Measurements from ENCODE around the gene KRTAP10-3. TPM values are rescaled to one million over a fixed set of nuclear protein-coding genes. Genes with fewer than 3 reads are reported as not detected.

The KRTAP10-3 gene
- total RNA-seq, 1 experiment from 2014 or later, result not detected

GRCh38 chr21:44529503-44530125 is 29.0 kb downstream of the KRTAP10-3 start:
- no peaks in the 10 kb centered on the region for H3K9me2 ChIP-seq (ENCODE audit: insufficient read depth)
- no peak overlapping the region for H3K27ac ChIP-seq (ENCODE audit: low read depth, low read length)
- H3K36me3 ChIP-seq (ENCODE audit: control insufficient read depth in 1 of 2, insufficient read depth in 2 of 2, low read length in 2 of 2), result no peaks in the 10 kb centered on the region
- intact Hi-C loops (cut with micrococcal nuclease), result no loop called here
- no peaks in the 10 kb centered on the region for H3K4me1 ChIP-seq (ENCODE audit: control insufficient read depth in 1 of 2, insufficient read depth in 2 of 2, low read length in 2 of 2)
- no peaks in the 10 kb centered on the region for H3K79me2 ChIP-seq (ENCODE audit: insufficient read depth, low read length)
- H2AFZ ChIP-seq (ENCODE audit: low read depth, low read length, poor library complexity, severe bottlenecking), result no peak overlapping the region
- ChIA-PET CTCF (no interaction called here), POLR2A (no interaction called here), RAD21 (ENCODE audit: low non-redundant PET in 1 of 2, low total read pairs in 2 of 2, uncharacterized antibody in 2 of 2, unreplicated experiment in 2 of 2) (no interaction called here)
- no peaks in the 10 kb centered on the region for H4K20me1 ChIP-seq (ENCODE audit: insufficient read depth)
- H3K4me3 ChIP-seq (replicated peaks in 1 of 2; ENCODE audit: low read depth in 1 of 2, low read length in 2 of 2), result no peak overlapping the region
- no peaks in the 10 kb centered on the region for H3K27me3 ChIP-seq (ENCODE audit: insufficient read depth, low read length)
- no peak for TF ChIP-seq SP1 (IDR thresholded peaks at IDR 0.05; ENCODE audit: low read depth)
- no peak for TF ChIP-seq EZH2phosphoT487 (IDR thresholded peaks at IDR 0.05; ENCODE audit: borderline replicate concordance)
- no peak for TF ChIP-seq REST (IDR thresholded peaks at IDR 0.05; ENCODE audit: low read depth)
- no peak for TF ChIP-seq TCF7L2 (IDR thresholded peaks at IDR 0.05; ENCODE audit: borderline replicate concordance, extremely low read depth, insufficient read depth, insufficient read length)
- no peak for TF ChIP-seq MAX (IDR thresholded peaks at IDR 0.05)
- TF ChIP-seq CTCF (IDR thresholded peaks at IDR 0.05 in 2 of 3, conservative IDR thresholded peaks at IDR 0.05 in 1 of 3; ENCODE audit: borderline replicate concordance in 1 of 3, insufficient read depth in 1 of 3, low read depth in 2 of 3, low read length in 2 of 3), result no peak
- no peak for TF ChIP-seq SRF (IDR thresholded peaks at IDR 0.05; ENCODE audit: low read depth)
- no peak for TF ChIP-seq SIN3A (IDR thresholded peaks at IDR 0.05; ENCODE audit: low read depth)
- TF ChIP-seq FOSL1 (IDR thresholded peaks at IDR 0.05; ENCODE audit: low read depth), result no peak
- TF ChIP-seq ATF3 (IDR thresholded peaks at IDR 0.05), result no peak
- TF ChIP-seq JUND (IDR thresholded peaks at IDR 0.05), result no peak
- TF ChIP-seq POLR2A (IDR thresholded peaks at IDR 0.05; ENCODE audit: borderline replicate concordance, extremely low read depth, insufficient read depth, insufficient read length), result no peak
- TF ChIP-seq YY1 (IDR thresholded peaks at IDR 0.05; ENCODE audit: extremely low read depth, insufficient replicate concordance, low read depth, low read length), result no peak
- no peak for TF ChIP-seq EZH2 (IDR thresholded peaks at IDR 0.05)
- no peak for TF ChIP-seq CBX3 (IDR thresholded peaks at IDR 0.05; ENCODE audit: low read depth)
- TF ChIP-seq ZFX (IDR thresholded peaks at IDR 0.05), result no peak
- TF ChIP-seq ZBTB33 (IDR thresholded peaks at IDR 0.05; ENCODE audit: extremely low read depth, insufficient replicate concordance, low read length), result no peak
- no peak for TF ChIP-seq CEBPB (IDR thresholded peaks at IDR 0.05; ENCODE audit: low read depth)
- TF ChIP-seq ZNF274 (IDR thresholded peaks at IDR 0.05; ENCODE audit: low read depth, low read length), result no peak
- TF ChIP-seq EGR1 (IDR thresholded peaks at IDR 0.05; ENCODE audit: low read depth), result no peak
- no TSS peak for BruUV-seq (replicated peaks)
- H3K4me2 ChIP-seq (ENCODE audit: low read length), result no peak overlapping the region
- ATAC-seq (no peak), DNase-seq (ENCODE audit: low read depth, low spot score) (no peak)
- no peak overlapping the region for H3K9ac ChIP-seq (ENCODE audit: low read length)
- H3K9me3 ChIP-seq (ENCODE audit: control insufficient read depth in 1 of 2, insufficient read depth in 1 of 2, low read depth in 1 of 2, low read length in 2 of 2), result peaks cover under 1% of the 10 kb centered on the region in 2 experiments; a peak in 1 of 4 replicates
